Common myeloid progenitor, CD34-positive (primary cell): ENCODE results near the gene HSPA4.
A peak's percentile ranks its signal among the peaks of the same experiment; 100 is the strongest.

ENCODE experiments used
- CTCF ChIA-PET: fragments of 350-600 bp; sonication (Branson Sonifier 250); formaldehyde crosslinking; loops from one replicate; lab custom pipeline; 2021; ENCODE audit warnings: antibody characterized with exemption; lab: Charles Lee
- POLR2A ChIA-PET: fragments of 350-600 bp; sonication (Branson Sonifier 250); formaldehyde crosslinking; loops from one replicate; lab custom pipeline; 2021; ENCODE audit warnings: antibody characterized with exemption; lab: Charles Lee
- DNase-seq, 3 donors: peaks; one replicate each; pipeline versions ENCODE4 v3.0.0 to v3.0.0-alpha.2; 2013
- H3K27ac ChIP-seq, 2 experiments: 1 replicate in 1 of 2; 2 replicates in 1 of 2; pipeline ENCODE4 v1.7.0; 2013; ENCODE audit warnings: inconsistent platforms in 2 of 2, low read length in 2 of 2, mild to moderate bottlenecking in 2 of 2, low read depth in 1 of 2, moderate library complexity in 1 of 2; ENCODE audit not compliant: severe bottlenecking in 2 of 2, insufficient read depth in 1 of 2, poor library complexity in 1 of 2
- H3K27me3 ChIP-seq, 5 experiments: replicated peaks in 2 of 5; 1 replicate in 3 of 5; 2 replicates in 2 of 5; pipeline versions ENCODE4 v1.6.1 to v1.7.0; 2013; ENCODE audit warnings: low read length in 4 of 5, mild to moderate bottlenecking in 2 of 5, moderate library complexity in 2 of 5, inconsistent platforms in 1 of 5; ENCODE audit not compliant: insufficient read depth in 5 of 5, control insufficient read depth in 4 of 5
- H3K36me3 ChIP-seq, 4 experiments: 1 replicate in 2 of 4; 2 replicates in 2 of 4; pipeline versions ENCODE4 v1.6.1 to v1.7.0; 2013; ENCODE audit warnings: low read length in 3 of 4, control low read depth in 1 of 4, mild to moderate bottlenecking in 1 of 4; ENCODE audit not compliant: control insufficient read depth in 4 of 4, insufficient read depth in 4 of 4
- H3K4me1 ChIP-seq, 4 experiments: 1 replicate in 3 of 4; 2 replicates in 1 of 4; pipeline versions ENCODE4 v1.6.1 to v1.7.1; 2013; ENCODE audit warnings: low read length in 3 of 4, mild to moderate bottlenecking in 3 of 4, control low read depth in 1 of 4, inconsistent platforms in 1 of 4, moderate library complexity in 1 of 4; ENCODE audit not compliant: control insufficient read depth in 4 of 4, insufficient read depth in 4 of 4; ENCODE audit errors: control extremely low read depth in 1 of 4
- H3K4me3 ChIP-seq, 7 experiments: 1 replicate in 4 of 7; 2 replicates in 3 of 7; pipeline versions ENCODE4 v1.5.1 to v1.7.0; 2013; ENCODE audit warnings: mild to moderate bottlenecking in 7 of 7, low read length in 6 of 7, moderate library complexity in 6 of 7, inconsistent platforms in 2 of 7, low read depth in 2 of 7, control low read depth in 1 of 7; ENCODE audit not compliant: insufficient read depth in 4 of 7, control insufficient read depth in 1 of 7; ENCODE audit errors: extremely low read depth in 1 of 7
- H3K9me3 ChIP-seq, 5 experiments: 1 replicate in 4 of 5; 2 replicates in 1 of 5; pipeline versions ENCODE4 v1.6.1 to v1.7.1; 2013; ENCODE audit warnings: low read length in 4 of 5, mild to moderate bottlenecking in 2 of 5, inconsistent platforms in 1 of 5, low read depth in 1 of 5, moderate library complexity in 1 of 5; ENCODE audit not compliant: control insufficient read depth in 4 of 5, insufficient read depth in 2 of 5; ENCODE audit errors: control extremely low read depth in 1 of 5
- WGBS: methylation state at CpG from one replicate; pipeline ENCODE4 v1.1.5; 2013; ENCODE audit not compliant: insufficient coverage; 5-methylcytosine and 5-hydroxymethylcytosine counted together

The HSPA4 gene

GRCh38 chr5:133141746-133142145 lies 89.9 kb downstream of the HSPA4 start:
- DNase-seq: no peak
- Histone ChIP-seq H3K4me3 (no peak overlapping the region), H3K9me3 (peaks cover 0 to 9% (median 3%) of the 10 kb centered on the region in 5 experiments), H3K27me3 (peaks cover 0 to 6% (median 0%) of the 10 kb centered on the region in 5 experiments), H3K4me1 (no peaks in the 10 kb centered on the region), H3K36me3 (no peaks in the 10 kb centered on the region), H3K27ac (no peak overlapping the region)
- POLR2A ChIA-PET: no interaction called here
- CTCF ChIA-PET: interaction anchor here (0.6 to 1.8 kb wide), 3 partner anchors 12 to 30 kb away, joined by 3 to 4 read pairs (median 3); no protein-coding TSS in a partner anchor
- WGBS: 100% methylated on average over 1 of the region's 3 CpGs

GRCh38 chr5:133142782-133143181 lies 91.0 kb downstream of the HSPA4 start:
- ChIA-PET CTCF (interaction anchor here (1.8 kb wide), 1 partner anchor 19 kb away, joined by 4 read pairs; no protein-coding TSS in a partner anchor), POLR2A (no interaction called here)
- no peak overlapping the region for H3K27ac ChIP-seq
- peaks cover 0 to 6% (median 0%) of the 10 kb centered on the region in 5 experiments for H3K27me3 ChIP-seq
- WGBS: 92% methylated on average over 4 of the region's 6 CpGs
- H3K9me3 ChIP-seq: peaks cover 0 to 9% (median 3%) of the 10 kb centered on the region in 5 experiments
- peaks cover 0 to 6% (median 5%) of the 10 kb centered on the region in 4 experiments for H3K4me1 ChIP-seq
- H3K36me3 ChIP-seq: no peaks in the 10 kb centered on the region
- H3K4me3 ChIP-seq: no peak overlapping the region
- DNase-seq: no peak

DNA sequence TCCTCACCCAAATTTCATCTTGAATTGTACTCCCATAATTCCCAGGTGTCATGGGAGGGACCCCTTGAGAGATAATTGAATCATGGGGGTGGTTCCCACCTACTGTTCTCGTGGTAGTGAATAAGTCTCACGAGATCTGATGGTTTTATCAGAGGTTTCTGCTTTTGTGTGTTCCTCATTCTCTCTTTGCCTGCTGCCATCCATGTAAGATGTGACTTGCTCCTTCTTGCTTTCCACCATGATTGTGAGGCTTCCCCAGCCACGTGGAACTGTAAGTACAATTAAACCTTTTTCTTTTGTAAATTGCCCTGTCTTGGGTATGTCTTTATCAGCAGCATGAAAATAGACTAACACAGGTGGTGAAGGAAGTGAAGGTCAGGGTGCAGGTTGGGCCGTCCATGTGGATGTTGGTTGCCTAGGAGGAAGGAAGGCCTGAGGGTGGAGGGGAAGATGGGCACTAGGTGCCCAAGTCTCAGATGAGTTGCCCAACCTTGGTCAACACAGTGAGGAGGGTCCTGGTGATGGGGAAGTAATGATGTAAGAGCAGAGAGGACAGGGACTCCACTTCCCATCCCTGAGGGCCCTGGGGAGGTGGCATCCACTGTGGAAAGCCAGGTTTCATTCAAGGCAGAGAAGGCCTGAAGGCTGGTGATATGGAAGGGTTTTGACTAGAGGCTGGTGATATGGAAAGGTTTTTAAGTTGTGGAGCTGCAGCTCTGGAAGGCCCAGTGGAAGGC lies 92.6 kb downstream of the HSPA4 start:
- Histone ChIP-seq H3K27ac (no peak overlapping the region), H3K36me3 (no peaks in the 10 kb centered on the region), H3K4me1 (peaks cover 0 to 22% (median 16%) of the 10 kb centered on the region in 4 experiments), H3K9me3 (peaks cover 0 to 9% (median 3%) of the 10 kb centered on the region in 5 experiments), H3K4me3 (no peak overlapping the region), H3K27me3 (peaks cover 0 to 6% (median 0%) of the 10 kb centered on the region in 5 experiments)
- CTCF ChIA-PET: interaction anchor here (0.5 kb wide), 1 partner anchor 18 kb away, joined by 4 read pairs; no protein-coding TSS in a partner anchor
- POLR2A ChIA-PET: no interaction called here
- no peak for DNase-seq
- 100% methylated on average over 2 of the region's 4 CpGs for WGBS

GRCh38 chr5:133145436-133146170 lies 93.8 kb downstream of the HSPA4 start:
- ChIA-PET POLR2A (no interaction called here), CTCF (no interaction called here)
- Histone ChIP-seq H3K4me1 (peaks cover 0 to 22% (median 16%) of the 10 kb centered on the region in 4 experiments), H3K9me3 (peaks cover 0 to 9% (median 3%) of the 10 kb centered on the region in 5 experiments), H3K27ac (no peak overlapping the region), H3K4me3 (no peak overlapping the region), H3K27me3 (peaks cover 0 to 3% (median 0%) of the 10 kb centered on the region in 5 experiments), H3K36me3 (no peaks in the 10 kb centered on the region)
- WGBS: 96% methylated on average over 10 of the region's 11 CpGs
- DNase-seq: no peak

DNA sequence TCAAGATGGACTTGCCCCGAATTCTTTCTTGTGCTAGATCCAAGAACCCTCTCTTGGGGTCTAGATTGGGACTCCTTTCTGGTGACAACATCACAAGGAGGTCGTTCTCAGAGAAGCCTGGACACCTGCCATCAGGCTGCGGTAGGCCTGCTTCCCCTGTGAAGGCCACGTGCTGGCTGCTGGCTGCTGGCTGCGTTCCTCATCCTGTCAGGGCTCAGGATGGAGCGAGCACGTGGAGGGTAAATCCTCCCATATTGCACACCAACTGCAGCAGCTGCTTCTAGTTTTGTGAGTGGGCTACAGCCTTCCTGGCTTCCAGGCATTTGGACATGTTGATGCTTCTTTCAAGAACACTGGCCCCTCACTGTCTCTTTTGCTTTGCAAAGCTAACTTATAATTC lies 95.6 kb downstream of the HSPA4 start:
- WGBS: 11% methylated on average over 7 of the region's 7 CpGs
- H3K36me3 ChIP-seq: no peaks in the 10 kb centered on the region
- H3K27me3 ChIP-seq: no peaks in the 10 kb centered on the region
- peak; percentile 69 to 90 (median 86) for DNase-seq
- no peak overlapping the region for H3K27ac ChIP-seq
- POLR2A ChIA-PET: no interaction called here
- CTCF ChIA-PET: interaction anchor here (1.3 kb wide), 1 partner anchor 156 kb away, joined by 3 read pairs; no protein-coding TSS in a partner anchor
- H3K4me3 ChIP-seq: no peak overlapping the region
- peaks cover 0 to 9% (median 3%) of the 10 kb centered on the region in 5 experiments for H3K9me3 ChIP-seq
- H3K4me1 ChIP-seq: peaks cover 0 to 22% (median 16%) of the 10 kb centered on the region in 4 experiments

- Histone ChIP-seq H3K27me3 (no peaks in the 10 kb centered on the region), H3K27ac (peak overlapping the region in 1 of 2 experiments; percentile 2), H3K4me1 (peaks cover 0 to 22% (median 16%) of the 10 kb centered on the region in 4 experiments), H3K36me3 (no peaks in the 10 kb centered on the region), H3K9me3 (peaks cover 0 to 9% (median 3%) of the 10 kb centered on the region in 5 experiments), H3K4me3 (no peak overlapping the region)
- ChIA-PET CTCF (interaction anchor here (1.3 kb wide), 1 partner anchor 155 kb away, joined by 3 read pairs; no protein-coding TSS in a partner anchor), POLR2A (no interaction called here)
- DNase-seq: peak in 2 of 3 donors; percentile 52 to 67
- WGBS: 80% methylated on average over 5 of the region's 7 CpGs
Observed at GRCh38 chr5:133147815-133148567, 96.2 kb downstream of the HSPA4 start.
